ENCODE data around the gene SIGLEC15.

DNA sequence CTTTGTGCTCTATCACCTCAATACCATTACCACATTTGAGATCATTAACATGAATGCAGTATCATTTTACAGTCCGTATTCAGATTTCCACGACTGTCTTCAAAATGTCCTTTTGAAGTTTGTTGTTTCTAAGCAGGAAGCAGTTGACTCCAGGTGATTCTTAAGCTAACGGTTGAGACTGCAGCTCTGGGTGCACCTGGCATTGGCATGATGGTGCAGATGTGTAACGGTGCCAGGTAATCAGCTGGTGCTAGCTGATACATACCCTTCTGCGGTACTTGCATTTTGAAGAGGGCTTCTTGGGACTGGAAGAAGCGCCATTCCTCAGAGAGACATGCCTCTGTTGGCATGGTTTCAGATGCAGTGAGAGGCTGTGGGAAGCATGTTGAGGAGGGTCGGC, 19.5 kb downstream of the SIGLEC15 start:
- TF ChIP-seq, protein P1, sequence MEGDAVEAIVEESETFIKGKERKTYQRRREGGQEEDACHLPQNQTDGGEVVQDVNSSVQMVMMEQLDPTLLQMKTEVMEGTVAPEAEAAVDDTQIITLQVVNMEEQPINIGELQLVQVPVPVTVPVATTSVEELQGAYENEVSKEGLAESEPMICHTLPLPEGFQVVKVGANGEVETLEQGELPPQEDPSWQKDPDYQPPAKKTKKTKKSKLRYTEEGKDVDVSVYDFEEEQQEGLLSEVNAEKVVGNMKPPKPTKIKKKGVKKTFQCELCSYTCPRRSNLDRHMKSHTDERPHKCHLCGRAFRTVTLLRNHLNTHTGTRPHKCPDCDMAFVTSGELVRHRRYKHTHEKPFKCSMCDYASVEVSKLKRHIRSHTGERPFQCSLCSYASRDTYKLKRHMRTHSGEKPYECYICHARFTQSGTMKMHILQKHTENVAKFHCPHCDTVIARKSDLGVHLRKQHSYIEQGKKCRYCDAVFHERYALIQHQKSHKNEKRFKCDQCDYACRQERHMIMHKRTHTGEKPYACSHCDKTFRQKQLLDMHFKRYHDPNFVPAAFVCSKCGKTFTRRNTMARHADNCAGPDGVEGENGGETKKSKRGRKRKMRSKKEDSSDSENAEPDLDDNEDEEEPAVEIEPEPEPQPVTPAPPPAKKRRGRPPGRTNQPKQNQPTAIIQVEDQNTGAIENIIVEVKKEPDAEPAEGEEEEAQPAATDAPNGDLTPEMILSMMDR (IDR thresholded peaks at IDR 0.05; ENCODE audit: low read length): no peak
- no peak for TF ChIP-seq EZH2 (optimal IDR thresholded peaks at IDR 0.05; ENCODE audit: low read depth, low read length)
- no peak for TF ChIP-seq EZH2phosphoT487 (IDR thresholded peaks at IDR 0.05; ENCODE audit: low read length)
